Activated T-cell treated with anti-CD3 and anti-CD28 coated beads for 1 hour (primary cell): ENCODE data around the gene SLC2A13.

Experiments used
- DNase-seq: peaks from one replicate; pipeline ENCODE4 v3.0.0-alpha.2; 2020; ENCODE audit warnings: low read depth

Gene SLC2A13

DNA sequence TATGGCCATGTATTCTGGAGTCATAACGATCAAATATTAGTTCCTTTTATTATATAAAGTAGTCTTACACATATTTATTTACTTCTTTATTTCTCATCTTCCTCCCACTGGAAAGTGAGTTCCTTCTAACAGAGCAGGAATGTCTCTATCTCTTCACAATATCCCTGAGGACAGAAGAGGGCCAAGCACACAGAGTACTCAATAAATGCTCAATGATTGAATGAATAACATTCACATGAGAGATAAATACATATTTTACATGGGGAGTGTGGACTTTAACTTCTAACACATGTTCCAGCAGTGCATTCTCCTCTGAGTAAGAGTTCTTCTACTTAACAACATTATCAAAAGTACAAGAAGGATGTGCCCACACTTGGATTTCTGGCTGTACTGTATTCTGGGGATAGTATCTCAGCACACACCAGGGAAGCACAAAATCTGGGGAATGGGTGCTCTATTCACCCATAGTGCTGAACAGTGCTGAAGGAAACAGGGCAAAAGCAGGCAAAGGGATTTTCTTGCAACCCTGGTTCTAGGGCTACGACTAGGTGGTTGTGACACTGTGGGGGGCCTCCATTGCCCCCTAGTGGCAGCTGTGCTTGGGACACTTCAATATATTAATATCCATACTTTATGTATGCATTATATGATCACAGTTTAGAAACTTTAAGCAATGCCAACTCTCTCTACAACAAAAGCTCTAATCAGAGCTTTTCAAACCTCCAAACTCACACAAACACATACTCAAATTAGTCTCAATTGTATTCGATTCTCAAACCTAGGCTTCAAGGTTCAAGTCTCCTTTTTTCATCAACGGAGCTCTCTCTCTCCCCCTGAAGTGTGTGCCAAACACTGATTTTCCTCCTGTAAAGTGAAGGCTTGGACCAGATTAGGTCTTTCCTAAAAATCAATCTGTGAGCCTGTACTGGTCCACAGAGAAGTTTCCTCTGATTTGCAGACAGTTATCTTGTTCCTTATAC lies 115.5 kb downstream of the SLC2A13 start:
- peak; percentile 50 for DNase-seq

- no peak for DNase-seq
These were observed 116.4 kb downstream of the SLC2A13 start for GRCh38 chr12:39989501-39989900.

GRCh38 chr12:39988574-39988973 lies 117.3 kb downstream of the SLC2A13 start:
- DNase-seq: no peak

DNA sequence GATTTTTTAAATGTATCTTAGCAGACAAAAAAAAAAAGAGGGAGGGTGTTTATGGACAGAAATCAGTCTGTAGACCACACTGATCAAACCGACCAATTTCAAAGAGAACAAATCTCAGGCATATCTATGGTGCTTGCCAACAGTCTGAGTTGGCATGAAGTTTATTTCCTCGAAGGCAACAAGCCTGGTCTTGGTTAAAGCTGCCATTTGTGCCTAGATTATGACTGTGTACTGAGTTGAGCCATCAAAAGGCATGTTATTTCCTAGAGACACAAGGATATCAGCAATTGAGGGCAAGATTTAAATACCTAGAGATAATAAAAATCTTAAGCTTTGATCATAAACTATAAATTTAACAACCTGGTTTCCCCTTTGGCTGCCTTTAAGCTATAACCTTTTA lies 119.2 kb downstream of the SLC2A13 start:
- DNase-seq: no peak

- DNase-seq: no peak
These were observed 121.2 kb downstream of the SLC2A13 start for GRCh38 chr12:39984670-39985069.

DNA sequence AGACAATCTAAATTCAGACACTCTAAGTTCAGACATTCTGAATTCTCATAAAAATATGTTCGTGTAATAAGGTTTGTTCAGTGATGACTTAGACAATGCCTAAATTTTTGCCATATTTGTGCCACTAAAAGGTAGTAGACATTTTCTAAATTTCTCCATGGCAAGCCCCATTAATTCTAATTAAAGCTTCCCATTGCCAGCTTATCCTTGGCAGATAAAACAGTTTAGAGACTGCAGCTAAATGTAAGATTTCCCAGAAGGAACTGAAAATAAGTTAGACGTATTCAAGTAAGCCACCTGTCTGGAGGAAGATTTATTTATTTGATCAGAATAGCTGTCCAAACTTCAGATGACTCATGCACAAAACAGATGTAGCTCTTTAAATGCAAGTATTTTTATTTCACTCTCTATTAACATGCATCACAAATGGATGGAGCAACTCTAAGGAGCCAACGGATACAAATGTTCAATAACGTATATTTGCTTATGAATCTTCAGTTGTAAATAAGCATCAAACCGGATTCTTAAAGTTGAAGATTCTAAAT lies 130.4 kb downstream of the SLC2A13 start:
- no peak for DNase-seq

DNA sequence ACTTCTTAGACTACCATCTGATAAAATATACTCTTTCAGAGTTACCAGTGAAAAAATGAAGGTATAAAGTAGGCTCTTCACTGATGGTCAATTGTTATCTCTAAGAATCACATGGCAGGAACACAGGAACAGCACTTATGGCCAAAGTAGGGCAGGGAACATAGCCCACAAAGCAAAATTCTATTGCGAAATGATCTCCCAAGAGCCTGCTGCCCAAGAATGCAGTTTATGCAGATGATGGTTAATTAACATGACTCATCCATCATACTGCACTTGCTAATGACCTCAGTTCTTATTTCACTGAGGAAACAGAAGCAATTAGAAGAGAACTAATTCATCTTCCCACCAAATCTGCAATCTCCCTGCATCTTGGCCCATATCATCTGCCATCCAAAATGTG lies 133.8 kb downstream of the SLC2A13 start:
- DNase-seq: no peak

- no peak for DNase-seq
These were observed 134.5 kb downstream of the SLC2A13 start for GRCh38 chr12:39971348-39971747.

GRCh38 chr12:39966721-39967120 lies 139.2 kb downstream of the SLC2A13 start:
- no peak for DNase-seq

GRCh38 chr12:39966256-39966655 lies 139.6 kb downstream of the SLC2A13 start:
- DNase-seq: no peak

- no peak for DNase-seq
These were observed 146.4 kb downstream of the SLC2A13 start for GRCh38 chr12:39959467-39959866.

DNA sequence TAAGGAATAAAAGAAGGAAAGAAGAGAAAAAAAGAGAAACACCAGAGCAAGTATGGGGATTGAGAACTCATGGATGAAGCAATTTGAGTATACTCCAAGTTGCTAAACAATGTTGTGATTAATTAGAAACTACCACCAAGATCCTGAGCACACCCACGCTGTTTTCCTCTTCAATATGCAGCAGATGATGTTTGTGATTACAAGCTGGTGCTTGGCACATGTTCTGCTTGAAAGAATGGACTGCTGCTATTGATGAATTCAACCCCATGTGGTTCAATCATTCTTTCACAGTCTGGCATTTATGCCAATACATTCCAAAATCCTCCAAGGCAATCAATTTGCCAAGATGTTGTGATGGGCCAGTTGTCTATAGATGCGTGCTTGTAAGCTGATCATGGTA lies 146.8 kb downstream of the SLC2A13 start:
- no peak for DNase-seq

GRCh38 chr12:39958377-39958776 lies 147.5 kb downstream of the SLC2A13 start:
- no peak for DNase-seq

DNA sequence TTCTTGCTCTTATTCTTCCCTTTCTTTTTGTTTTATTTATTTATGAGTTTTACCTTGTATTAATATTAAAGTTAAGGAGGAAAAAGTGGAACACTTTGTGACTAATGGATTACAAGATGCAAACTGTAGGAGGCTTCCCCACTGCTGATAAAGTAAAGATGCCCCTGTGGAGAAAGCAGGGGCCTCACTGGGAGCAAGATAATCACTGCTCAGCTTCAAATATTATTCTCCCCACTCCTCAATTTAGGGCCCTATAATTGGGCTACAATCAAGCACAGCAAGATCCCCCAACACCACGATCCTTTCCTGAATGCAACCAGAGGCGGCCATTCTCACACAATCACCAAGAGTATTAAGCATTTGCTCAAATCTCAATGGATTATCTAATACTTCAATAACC lies 149.2 kb downstream of the SLC2A13 start:
- no peak for DNase-seq

- DNase-seq: no peak
These were observed 159.3 kb downstream of the SLC2A13 start for GRCh38 chr12:39946361-39947280.

GRCh38 chr12:39937119-39937518 lies 168.8 kb downstream of the SLC2A13 start:
- no peak for DNase-seq

GRCh38 chr12:39935839-39936238 lies 170.0 kb downstream of the SLC2A13 start:
- no peak for DNase-seq

DNA sequence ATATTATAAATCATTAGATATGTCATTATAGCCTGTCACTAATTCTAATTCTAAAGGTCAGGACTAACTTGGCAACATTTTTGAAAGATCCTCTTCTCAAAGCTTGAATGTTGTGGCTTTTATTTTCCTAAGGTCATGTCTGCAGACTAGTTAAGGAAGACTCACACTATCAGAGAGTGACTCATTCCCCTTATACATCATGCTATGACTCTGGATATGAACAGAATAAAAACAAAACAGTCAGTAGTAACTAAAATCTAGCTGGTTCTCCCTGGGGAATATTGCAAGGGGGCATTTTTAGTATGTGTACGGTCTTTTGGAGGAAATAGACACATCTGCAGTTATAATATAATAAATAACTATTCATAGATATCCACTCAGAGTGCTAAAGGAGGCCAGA lies 170.6 kb downstream of the SLC2A13 start:
- DNase-seq: no peak

DNA sequence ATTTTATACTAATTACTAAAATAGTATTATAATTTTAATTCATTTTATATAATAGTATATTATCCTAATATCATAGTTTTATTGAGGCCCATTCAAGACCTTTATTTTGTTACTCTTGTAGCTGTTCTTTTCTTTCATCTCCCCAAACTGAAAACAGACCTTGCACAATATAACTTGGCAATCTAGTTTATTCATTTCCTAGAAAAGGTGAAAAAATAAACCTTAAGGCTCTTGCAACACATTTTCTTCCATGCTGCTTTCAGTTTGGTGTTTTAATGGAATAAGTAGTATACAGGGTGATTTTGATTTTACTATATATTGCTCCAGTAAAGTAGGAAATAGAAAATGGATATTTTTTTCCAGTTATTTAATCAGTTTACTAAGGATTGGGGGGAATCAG lies 174.0 kb downstream of the SLC2A13 start:
- DNase-seq: no peak

DNA sequence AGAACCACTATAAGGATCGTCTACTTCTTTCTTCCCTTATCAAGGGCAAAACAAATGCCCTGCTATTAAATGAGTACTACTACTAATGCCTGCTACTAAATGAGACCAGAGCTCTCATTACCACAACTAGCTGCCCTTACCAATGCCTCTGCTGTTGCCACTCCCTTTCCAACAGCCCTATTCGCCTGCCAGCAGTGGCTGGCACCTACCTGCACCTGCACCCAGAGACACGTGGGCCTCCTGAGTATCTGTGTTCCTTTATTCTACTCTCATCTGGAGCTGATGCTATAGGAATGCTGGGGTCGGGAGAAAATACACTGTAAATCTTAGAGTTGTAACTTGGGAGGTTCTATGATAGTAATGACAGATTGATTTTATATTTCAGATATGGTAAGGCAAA lies 174.7 kb downstream of the SLC2A13 start:
- no peak for DNase-seq

DNA sequence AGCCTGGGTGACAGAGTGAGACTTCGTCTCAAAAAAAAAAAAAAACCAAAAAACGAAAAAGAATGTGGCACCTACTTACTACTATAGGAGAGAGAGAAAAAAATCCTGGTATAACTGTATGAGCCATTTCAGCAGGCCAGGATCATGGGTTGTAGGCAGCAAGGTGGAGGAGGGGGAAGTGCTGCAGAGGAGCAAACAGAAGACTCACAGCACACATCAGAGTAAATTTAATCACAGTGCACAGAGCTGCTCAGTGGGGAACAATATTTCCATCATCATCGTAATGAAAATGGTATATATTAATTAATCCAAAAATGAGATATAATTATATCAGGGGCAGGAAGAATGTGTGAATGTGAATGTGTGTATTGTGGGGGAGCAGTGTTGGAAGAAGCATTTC lies 175.8 kb downstream of the SLC2A13 start:
- no peak for DNase-seq

- no peak for DNase-seq
These were observed 177.5 kb downstream of the SLC2A13 start for GRCh38 chr12:39928181-39928899.
